PC-9 (cell line): ENCODE data around the gene FGF1.

Experiments
- EZH2 ChIP-seq: fragments of 200-600 bp; sonication (generic); IDR thresholded peaks from 2 replicates; pipeline ENCODE4 v1.8.0; 2017; ENCODE audit warnings: antibody characterized with exemption, low read depth
- TF ChIP-seq, protein P1 (sequence below): fragments of 200-600 bp; sonication (generic); conservative IDR thresholded peaks from 2 replicates; pipeline ENCODE4 v1.6.1; 2017; ENCODE audit warnings: mixed run types, antibody characterized with exemption, mild to moderate bottlenecking, moderate library complexity

GRCh38 chr5:142713121-142713706 is 27.3 kb upstream of the FGF1 start:
- TF ChIP-seq, protein P1, sequence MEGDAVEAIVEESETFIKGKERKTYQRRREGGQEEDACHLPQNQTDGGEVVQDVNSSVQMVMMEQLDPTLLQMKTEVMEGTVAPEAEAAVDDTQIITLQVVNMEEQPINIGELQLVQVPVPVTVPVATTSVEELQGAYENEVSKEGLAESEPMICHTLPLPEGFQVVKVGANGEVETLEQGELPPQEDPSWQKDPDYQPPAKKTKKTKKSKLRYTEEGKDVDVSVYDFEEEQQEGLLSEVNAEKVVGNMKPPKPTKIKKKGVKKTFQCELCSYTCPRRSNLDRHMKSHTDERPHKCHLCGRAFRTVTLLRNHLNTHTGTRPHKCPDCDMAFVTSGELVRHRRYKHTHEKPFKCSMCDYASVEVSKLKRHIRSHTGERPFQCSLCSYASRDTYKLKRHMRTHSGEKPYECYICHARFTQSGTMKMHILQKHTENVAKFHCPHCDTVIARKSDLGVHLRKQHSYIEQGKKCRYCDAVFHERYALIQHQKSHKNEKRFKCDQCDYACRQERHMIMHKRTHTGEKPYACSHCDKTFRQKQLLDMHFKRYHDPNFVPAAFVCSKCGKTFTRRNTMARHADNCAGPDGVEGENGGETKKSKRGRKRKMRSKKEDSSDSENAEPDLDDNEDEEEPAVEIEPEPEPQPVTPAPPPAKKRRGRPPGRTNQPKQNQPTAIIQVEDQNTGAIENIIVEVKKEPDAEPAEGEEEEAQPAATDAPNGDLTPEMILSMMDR, result peak; percentile 99
- TF ChIP-seq EZH2, result no peak
